Fibroblast of lung (primary cell): Measurements from ENCODE around the gene TTC27. TPM values are rescaled to one million over a fixed set of nuclear protein-coding genes. Genes with fewer than 3 reads are reported as not detected.

Experiments used
- DNase-seq, 2 donors: peaks; one replicate each; pipeline versions ENCODE4 v3.0.0 to v3.0.0-alpha.2; 2010; ENCODE audit warnings: low read depth in 2 of 2
- H2AFZ ChIP-seq: 2 replicates; pipeline ENCODE4 v1.5.1; 2012; ENCODE audit warnings: low read length, control low read depth, inconsistent platforms
- H3K27ac ChIP-seq: 2 replicates; pipeline ENCODE4 v1.5.1; 2011; ENCODE audit warnings: low read length, control low read depth; ENCODE audit not compliant: insufficient read depth
- H3K27me3 ChIP-seq: 2 replicates; pipeline ENCODE4 v1.5.1; 2011; ENCODE audit warnings: mild to moderate bottlenecking, low read length; ENCODE audit not compliant: control insufficient read depth, insufficient read depth
- H3K36me3 ChIP-seq: 2 replicates; pipeline ENCODE4 v1.5.1; 2011; ENCODE audit warnings: low read length; ENCODE audit not compliant: control insufficient read depth, insufficient read depth
- H3K4me1 ChIP-seq: 2 replicates; pipeline ENCODE4 v1.5.1; 2011; ENCODE audit warnings: low read length; ENCODE audit not compliant: control insufficient read depth, insufficient read depth; ENCODE audit errors: extremely low read depth
- H3K4me2 ChIP-seq: 2 replicates; pipeline ENCODE4 v1.5.1; 2011; ENCODE audit warnings: low read length, control low read depth; ENCODE audit not compliant: insufficient read depth; ENCODE audit errors: extremely low read depth
- H3K4me3 ChIP-seq, 4 experiments: fragments of 200-600 bp in 1 of 4; sonication (generic) in 1 of 4; replicated peaks in 1 of 4; 2 replicates each; pipeline ENCODE4 v1.5.1; 2011 to 2016; ENCODE audit warnings: low read length in 4 of 4, low read depth in 3 of 4, mild to moderate bottlenecking in 3 of 4, control low read depth in 2 of 4, inconsistent platforms in 1 of 4, mixed read lengths in 1 of 4; ENCODE audit not compliant: insufficient read depth in 1 of 4; ENCODE audit errors: control extremely low read depth in 1 of 4
- H3K79me2 ChIP-seq: 2 replicates; pipeline ENCODE4 v1.5.1; 2012; ENCODE audit warnings: mild to moderate bottlenecking, low read length, inconsistent platforms; ENCODE audit not compliant: control insufficient read depth, insufficient read depth
- H3K9ac ChIP-seq: 2 replicates; pipeline ENCODE4 v1.5.1; 2011; ENCODE audit warnings: mild to moderate bottlenecking, low read length, control low read depth; ENCODE audit not compliant: insufficient read depth
- H3K9me3 ChIP-seq: 2 replicates; pipeline ENCODE4 v1.5.1; 2012; ENCODE audit warnings: low read depth, low read length; ENCODE audit not compliant: control insufficient read depth, insufficient read depth
- H4K20me1 ChIP-seq: 2 replicates; pipeline ENCODE4 v1.5.1; 2011; ENCODE audit warnings: low read length; ENCODE audit not compliant: control insufficient read depth, insufficient read depth; ENCODE audit errors: extremely low read depth
- CTCF ChIP-seq, 2 donors: IDR thresholded peaks in 1 of 2; conservative IDR thresholded peaks in 1 of 2; 1 replicate in 1 of 2; 2 replicates in 1 of 2; pipeline ENCODE4 v1.5.1; 2011 to 2012; ENCODE audit warnings: low read length in 2 of 2, control low read depth in 1 of 2, inconsistent platforms in 1 of 2, low read depth in 1 of 2, mild to moderate bottlenecking in 1 of 2
- EZH2 ChIP-seq: IDR thresholded peaks from 2 replicates; pipeline ENCODE4 v1.5.1; 2012; ENCODE audit warnings: low read length, control low read depth, mild to moderate bottlenecking; ENCODE audit errors: missing control alignments
- polyA plus RNA-seq, 2 donors: library from polyadenylated mRNA; depleted of rRNA in 1 of 2; stranded (reverse) in 1 of 2; unstranded in 1 of 2; fragments of >200 nt; gene quantifications; 2 replicates each; pipeline ENCODE4 v1.2.1, GENCODE V29; 2011 to 2012; ENCODE audit warnings: missing spikeins in 1 of 2
- total RNA-seq: library from RNA; depleted of rRNA; stranded (reverse); fragments of >200 nt; gene quantifications from 2 replicates; pipeline ENCODE4 v1.2.1, GENCODE V29; 2014

TTC27 gene
- total and polyA plus RNA-seq, 2 donors (not counting 1 experiment from before 2014, with no cell fraction given): 15.7 to 19.3 TPM

GRCh38 chr2:32806857-32807256 lies 179.0 kb downstream of the TTC27 start:
- Histone ChIP-seq H3K4me1 (no peaks in the 10 kb centered on the region), H3K27me3 (no peaks in the 10 kb centered on the region), H3K36me3 (no peaks in the 10 kb centered on the region), H3K4me2 (no peak overlapping the region), H3K79me2 (no peaks in the 10 kb centered on the region), H3K27ac (no peak overlapping the region), H3K9ac (no peak overlapping the region), H4K20me1 (no peaks in the 10 kb centered on the region), H3K4me3 (no peak overlapping the region), H2AFZ (no peak overlapping the region), H3K9me3 (no peaks in the 10 kb centered on the region)
- no peak for DNase-seq
- no peak for TF ChIP-seq EZH2
- no peak for TF ChIP-seq CTCF (conservative IDR thresholded peaks at IDR 0.05 in 1 of 2, IDR thresholded peaks at IDR 0.05 in 1 of 2; ENCODE audit: low read depth in 1 of 2, low read length in 2 of 2)

GRCh38 chr2:32807662-32808061 lies 179.8 kb downstream of the TTC27 start:
- no peaks in the 10 kb centered on the region for H3K9me3 ChIP-seq
- DNase-seq: no peak
- H2AFZ ChIP-seq: no peak overlapping the region
- no peak overlapping the region for H3K27ac ChIP-seq
- H4K20me1 ChIP-seq: no peaks in the 10 kb centered on the region
- no peak for TF ChIP-seq CTCF (conservative IDR thresholded peaks at IDR 0.05 in 1 of 2, IDR thresholded peaks at IDR 0.05 in 1 of 2; ENCODE audit: low read depth in 1 of 2, low read length in 2 of 2)
- TF ChIP-seq EZH2: no peak
- no peaks in the 10 kb centered on the region for H3K79me2 ChIP-seq
- H3K36me3 ChIP-seq: no peaks in the 10 kb centered on the region
- H3K4me2 ChIP-seq: no peak overlapping the region
- H3K27me3 ChIP-seq: no peaks in the 10 kb centered on the region
- H3K4me1 ChIP-seq: no peaks in the 10 kb centered on the region
- H3K9ac ChIP-seq: no peak overlapping the region
- H3K4me3 ChIP-seq: no peak overlapping the region

- Histone ChIP-seq H3K4me1 (no peaks in the 10 kb centered on the region), H3K79me2 (no peaks in the 10 kb centered on the region), H3K4me2 (no peak overlapping the region), H2AFZ (no peak overlapping the region), H3K9me3 (no peaks in the 10 kb centered on the region), H3K36me3 (no peaks in the 10 kb centered on the region), H3K27me3 (no peaks in the 10 kb centered on the region), H3K9ac (no peak overlapping the region), H3K27ac (no peak overlapping the region), H4K20me1 (no peaks in the 10 kb centered on the region), H3K4me3 (no peak overlapping the region)
- no peak for TF ChIP-seq CTCF (conservative IDR thresholded peaks at IDR 0.05 in 1 of 2, IDR thresholded peaks at IDR 0.05 in 1 of 2; ENCODE audit: low read depth in 1 of 2, low read length in 2 of 2)
- TF ChIP-seq EZH2: no peak
- peak; percentile 21 to 44 for DNase-seq
Observed at GRCh38 chr2:32810909-32811495, 183.2 kb downstream of the TTC27 start.
